GM18511 (cell line): ENCODE results near the gene PRKCD.

ENCODE experiments used
- ATAC-seq: cut with Tn5 transposase; IDR thresholded peaks from one replicate; pipeline ENCODE4 v1.9.1; 2021; ENCODE audit warnings: mild to moderate bottlenecking, moderate library complexity; ENCODE audit not compliant: unreplicated experiment

PRKCD gene

GRCh38 chr3:53160660-53161449, at the start of gene PRKCD:
TSS of gene PRKCD (plus strand) at chr3:53161209. CDS start at chr3:53178423, 17,214 bp downstream.
- ATAC-seq, result peak; percentile 51

- no peak for ATAC-seq
These were observed 49.2 kb upstream of the PRKCD start for GRCh38 chr3:53111822-53112221.

DNA sequence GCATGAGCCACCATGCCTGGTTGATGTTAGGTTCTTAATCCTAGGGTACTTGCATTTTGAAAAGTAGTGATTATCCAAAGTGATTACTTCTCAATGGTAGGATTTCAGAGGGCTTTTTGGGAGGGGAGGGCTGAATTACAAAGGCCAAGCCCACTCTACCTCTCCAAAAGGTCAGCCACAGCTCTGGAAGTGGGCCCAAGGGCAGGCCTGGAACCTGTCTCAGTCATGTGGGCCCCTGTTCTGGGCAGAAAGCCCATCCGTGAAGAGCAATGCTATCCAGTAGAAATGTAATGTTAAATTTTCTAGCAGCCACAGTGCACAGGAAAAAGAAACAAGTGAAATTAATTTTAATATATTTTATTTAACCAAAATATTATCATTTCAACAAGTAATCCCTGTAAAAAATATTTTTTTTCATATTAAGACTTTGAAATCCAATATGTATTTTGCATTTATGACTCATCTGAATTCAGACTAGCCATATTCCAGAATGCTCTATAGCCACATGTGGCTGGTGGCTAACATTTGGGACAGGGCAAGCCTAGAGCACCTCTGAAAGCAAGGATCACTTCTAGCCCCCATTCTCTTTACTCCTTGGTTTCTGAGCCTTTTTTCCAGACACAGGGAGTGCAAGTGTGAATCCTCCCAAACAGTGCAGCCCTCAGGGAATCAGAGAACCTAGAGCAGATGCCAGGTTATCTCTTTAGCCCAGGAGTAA, 47.6 kb upstream of the PRKCD start:
- no peak for ATAC-seq

DNA sequence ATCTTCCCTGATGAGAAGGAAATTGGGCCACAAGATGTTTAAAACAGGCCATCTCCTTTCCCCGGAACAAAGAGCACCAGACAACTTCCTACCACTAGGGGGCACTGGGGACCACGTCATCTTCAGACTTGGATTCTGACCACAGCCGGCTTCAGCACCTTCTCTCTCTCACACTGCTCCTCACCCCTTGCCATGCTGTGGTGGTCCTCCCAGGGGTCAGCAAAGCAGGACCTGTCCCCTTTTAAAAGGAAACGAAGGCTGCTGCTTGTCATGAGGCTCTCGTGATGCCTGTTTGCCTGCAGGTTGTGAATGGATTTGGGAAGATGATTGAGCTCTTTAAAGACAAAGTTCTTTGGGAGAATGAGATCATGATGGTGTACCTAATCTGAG, 47.0 kb upstream of the PRKCD start:
- ATAC-seq, result peak; percentile 67

GRCh38 chr3:53114412-53115074, 46.5 kb upstream of the PRKCD start:
- ATAC-seq, result no peak

DNA sequence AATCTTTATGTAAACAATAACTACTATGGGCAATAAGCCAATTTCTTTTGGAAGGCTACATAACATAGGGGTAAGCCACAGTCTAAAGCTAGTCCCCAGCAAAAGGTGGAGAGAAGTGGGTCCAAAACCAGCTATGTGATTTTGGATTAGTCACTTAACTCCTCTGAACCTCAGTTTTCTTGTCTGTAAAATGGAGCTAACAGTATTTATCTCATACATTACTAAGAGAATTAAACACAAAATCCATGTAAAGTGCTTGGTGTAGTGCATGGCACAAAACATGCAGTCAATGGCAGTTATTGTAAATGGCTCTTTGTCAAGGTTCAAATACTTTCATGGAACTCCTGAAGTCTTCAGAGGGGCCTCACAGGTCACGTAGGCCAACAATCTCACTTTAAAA, 44.1 kb upstream of the PRKCD start:
- ATAC-seq, result no peak

- ATAC-seq, result no peak
These were observed 40.7 kb upstream of the PRKCD start for GRCh38 chr3:53120336-53120735.

DNA sequence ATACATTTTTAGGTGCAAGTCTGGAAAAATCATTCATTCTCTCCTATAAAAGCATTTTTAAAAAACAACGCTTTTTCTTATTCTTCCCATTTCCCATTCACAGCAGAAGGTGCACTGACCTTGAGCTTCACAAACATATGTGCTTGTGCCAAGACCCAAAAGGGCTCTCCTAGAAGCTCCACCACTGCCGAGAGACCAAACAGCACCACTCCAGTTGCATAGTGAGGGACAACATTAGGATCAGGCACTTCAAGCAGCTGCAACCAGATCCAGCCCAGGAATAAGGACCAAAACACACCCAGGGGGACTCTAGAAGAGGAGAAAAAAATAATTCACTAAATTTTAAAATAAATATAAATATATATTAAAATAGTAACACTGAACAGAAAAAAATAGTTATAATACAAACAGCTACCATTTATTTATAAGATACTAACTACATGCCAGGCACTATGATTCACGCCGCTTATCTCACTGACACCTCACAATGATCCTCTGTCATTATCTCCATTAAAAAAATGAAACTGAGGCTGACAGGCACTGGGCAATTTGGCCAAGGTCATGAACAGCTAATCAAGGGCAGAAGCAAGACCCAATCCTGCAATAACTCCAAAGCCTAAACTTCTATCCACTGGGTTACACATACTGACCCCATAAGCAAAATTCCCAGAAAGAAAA, 38.6 kb upstream of the PRKCD start:
- ATAC-seq, result no peak

DNA sequence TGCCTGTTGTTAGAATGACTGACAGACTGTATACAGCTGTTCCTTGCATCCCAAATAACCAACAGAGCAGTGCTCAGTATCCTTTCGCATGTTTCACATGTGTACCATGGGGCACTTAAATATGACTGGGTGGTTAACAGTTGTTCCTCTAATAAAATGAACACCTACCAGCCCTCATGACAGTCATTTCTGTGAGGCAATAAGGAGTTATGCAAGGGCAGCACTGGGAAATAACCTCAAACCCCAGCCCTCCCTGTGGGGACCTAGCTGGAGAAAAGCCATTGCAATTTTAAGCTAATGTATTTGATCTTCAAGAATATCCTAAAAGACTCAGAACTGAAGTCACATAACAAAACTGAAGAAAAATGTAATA, 38.1 kb upstream of the PRKCD start:
- no peak for ATAC-seq

DNA sequence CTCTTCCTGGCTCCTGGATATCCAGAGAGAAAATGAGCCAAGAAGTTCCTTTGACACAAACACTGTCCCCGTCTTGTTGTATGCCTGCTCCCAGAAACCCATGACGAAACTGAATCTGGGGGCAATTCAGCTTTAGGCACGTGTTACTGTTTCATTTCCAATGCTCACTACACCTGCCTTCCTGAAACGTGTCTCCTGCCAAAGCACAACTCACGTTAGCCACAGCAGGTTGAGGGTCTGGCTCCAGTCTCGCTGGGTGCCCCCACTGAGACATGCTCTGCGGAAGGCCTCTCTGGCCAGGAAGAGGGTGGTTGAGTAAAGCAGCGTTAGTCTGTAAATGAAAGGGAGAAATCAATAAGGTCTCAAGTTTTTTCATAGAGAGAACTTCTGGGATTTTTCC, 37.5 kb upstream of the PRKCD start:
- ATAC-seq, result no peak

- no peak for ATAC-seq
These were observed 37.1 kb upstream of the PRKCD start for GRCh38 chr3:53123953-53124352.

GRCh38 chr3:53126601-53127000, 34.4 kb upstream of the PRKCD start:
- ATAC-seq, result no peak

- ATAC-seq, result no peak
These were observed 31.7 kb upstream of the PRKCD start for GRCh38 chr3:53129344-53129743.

DNA sequence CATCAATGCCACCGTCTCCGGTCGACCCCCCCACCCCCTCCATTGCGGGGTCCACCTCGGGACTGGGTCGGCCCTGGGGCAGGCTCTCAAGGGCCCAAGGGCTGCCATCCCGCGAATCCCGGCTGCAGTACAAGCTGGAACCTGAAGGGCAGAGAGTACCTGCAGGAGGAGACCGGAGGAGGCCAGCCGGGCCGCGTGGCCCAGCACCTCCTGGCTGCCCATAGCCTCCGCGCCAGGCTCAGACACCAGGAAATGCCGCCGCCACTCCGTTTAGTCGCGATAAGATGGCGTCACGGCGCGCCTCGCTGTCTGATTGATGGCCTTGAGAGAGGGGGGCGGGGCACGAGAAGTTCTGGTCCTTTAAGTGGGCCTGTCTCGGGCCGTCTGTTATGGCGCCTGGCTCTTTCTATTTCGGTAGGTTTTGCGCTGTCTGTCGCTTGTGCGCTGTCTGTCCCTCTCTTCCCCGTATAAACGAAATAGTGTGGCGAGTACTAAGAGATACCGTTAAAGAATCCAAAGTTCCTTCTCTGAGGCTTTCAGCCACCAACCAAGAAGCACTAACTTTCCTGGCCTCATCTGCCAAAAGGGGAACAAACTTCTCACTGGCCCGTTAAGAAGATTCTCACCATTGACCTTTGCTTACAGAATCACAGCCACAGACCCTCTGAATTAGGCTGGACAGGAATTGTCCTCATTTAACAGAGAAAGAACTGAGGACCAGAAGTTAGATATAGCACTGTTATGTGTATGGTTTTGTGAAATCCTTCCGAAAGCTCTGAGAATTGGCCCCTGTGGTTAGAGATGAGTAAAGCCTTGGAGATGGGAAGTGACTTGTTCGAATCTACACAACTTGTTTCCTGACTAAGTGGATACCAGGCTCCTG, 30.6 kb upstream of the PRKCD start, which contains the start of gene RFT1:
Gene RFT1 (minus strand): TSS at position 257 of the 883 bp plus-strand sequence. CDS start 35 bp downstream, at position 222.
- peak; percentile 88 for ATAC-seq

GRCh38 chr3:53131096-53131495, 29.9 kb upstream of the PRKCD start:
- ATAC-seq, result no peak

DNA sequence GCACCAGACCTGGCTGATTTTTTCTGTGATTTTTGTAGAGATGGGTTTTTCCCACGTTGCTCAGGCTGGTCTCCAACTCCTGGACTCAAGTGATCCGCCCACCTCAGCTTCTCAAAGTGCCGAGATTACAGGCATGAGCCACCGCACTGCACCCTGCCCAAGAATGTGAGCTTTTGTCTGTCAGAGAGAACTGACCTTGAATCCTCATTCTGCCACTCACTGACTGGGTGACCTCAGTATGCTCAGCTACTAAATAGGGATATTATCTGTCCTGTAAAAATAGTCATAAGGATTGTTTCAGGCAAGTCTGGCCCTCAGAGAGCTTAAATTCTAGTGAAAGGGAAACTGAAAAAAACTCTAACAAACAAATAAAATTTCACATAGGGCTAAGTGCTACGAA, 28.7 kb upstream of the PRKCD start:
- ATAC-seq, result no peak

DNA sequence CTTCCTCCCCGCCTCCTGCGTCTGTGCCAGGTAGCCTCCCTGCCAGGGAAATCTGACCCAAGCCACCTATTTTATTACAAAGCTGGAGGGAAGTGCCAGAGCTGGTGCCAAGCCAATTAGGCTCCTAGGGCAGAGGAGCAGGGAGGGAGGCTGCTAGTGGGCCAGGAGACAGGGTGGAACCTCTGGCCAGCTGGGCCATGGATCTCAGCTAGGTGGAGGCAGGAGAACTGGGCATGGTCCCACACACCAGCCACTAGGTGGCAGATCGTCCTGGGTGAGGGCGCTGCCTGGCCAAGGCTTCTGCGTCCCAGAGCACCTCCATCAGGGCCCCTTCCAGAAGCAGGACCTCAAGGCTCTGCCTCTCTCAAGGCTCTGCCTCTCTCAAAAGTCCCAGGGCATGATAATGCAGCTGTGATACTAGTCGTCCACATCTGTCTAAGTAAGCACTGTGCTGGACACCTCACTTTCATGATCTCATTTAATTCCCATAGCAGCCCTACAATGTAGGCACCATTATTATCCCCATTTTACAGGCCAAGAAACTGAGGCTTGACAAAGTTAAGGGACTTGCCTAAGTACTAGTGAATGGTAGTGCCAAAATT, 26.3 kb upstream of the PRKCD start:
- ATAC-seq, result peak; percentile 57

DNA sequence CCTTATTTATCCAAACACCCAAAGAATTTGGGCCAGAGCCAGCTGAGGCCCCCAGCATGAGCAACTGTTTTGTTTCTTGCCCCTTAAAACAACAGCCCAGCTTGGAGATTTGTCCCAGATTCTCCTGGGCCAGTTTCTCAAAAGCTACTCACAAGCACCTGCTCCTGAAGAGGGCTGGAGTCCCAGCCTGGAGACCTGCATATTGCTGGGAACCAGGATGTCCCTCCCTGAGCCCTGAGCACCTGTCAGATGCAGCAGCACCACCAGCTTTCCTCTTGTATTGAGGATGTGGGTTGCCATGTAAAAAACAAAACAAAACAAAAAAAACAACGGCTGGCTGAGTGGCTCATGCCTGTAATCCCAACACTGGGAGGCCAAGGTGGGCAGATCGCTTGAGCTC, 23.8 kb upstream of the PRKCD start:
- no peak for ATAC-seq

DNA sequence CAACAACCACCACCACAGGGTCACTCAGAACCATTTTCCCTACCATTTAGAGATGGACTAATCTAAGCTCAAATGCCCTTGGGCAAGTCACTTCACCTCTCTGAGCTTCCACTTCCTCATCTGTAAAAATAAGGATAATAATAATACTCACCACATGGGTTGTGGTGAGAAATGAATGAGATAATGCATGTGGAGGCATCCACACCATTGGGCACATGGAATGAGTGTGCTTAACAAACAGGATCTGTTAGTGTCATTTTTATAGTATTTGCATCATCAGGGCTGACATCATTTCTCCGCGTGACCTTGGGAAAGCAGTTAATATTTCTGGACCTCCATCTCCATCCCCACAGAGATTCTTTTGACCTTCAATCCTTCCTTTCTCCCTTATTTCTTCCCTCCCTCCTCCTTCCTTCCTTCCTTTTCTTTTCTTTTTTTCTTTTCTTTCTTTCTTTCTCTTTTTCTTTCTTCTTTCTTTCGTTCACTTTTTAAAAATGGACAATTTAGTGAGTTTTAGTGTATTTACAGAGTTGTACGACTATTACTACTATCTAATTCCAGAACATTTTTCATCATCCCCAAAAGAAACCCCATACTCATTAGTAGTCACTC, 23.1 kb upstream of the PRKCD start:
- ATAC-seq, result no peak
